ENCODE measurements around the gene ENPP3. TPM values are rescaled to one million over a fixed set of nuclear protein-coding genes. Genes with fewer than 3 reads are reported as not detected.

The ENPP3 gene
- total RNA-seq, 1 donor from 2014 or later = not detected

- TF ChIP-seq CTCF (IDR thresholded peaks at IDR 0.05) = peak; percentile 99
- peak; percentile 98 for DNase-seq (ENCODE audit: extremely low spot score, unreplicated experiment)
- Mint-ChIP-seq H3K27me3 (ENCODE audit: unreplicated experiment) (peaks cover 6% of the 10 kb centered on the region), H3K27ac (ENCODE audit: unreplicated experiment) (peak within 1 kb of the TSS; percentile 95), H3K9me3 (ENCODE audit: unreplicated experiment) (no peaks in the 10 kb centered on the region), H3K4me3 (ENCODE audit: unreplicated experiment) (peak within 1 kb of the TSS; percentile 100), H3K36me3 (ENCODE audit: unreplicated experiment) (peaks cover 11% of the 10 kb centered on the region), H3K4me1 (ENCODE audit: unreplicated experiment) (peaks cover 20% of the 10 kb centered on the region)
Observed at GRCh38 chr6:131627724-131628682, 9.1 kb upstream of the ENPP3 start, which contains the start of gene MED23. Gene MED23, minus strand, starts transcription at chr6:131628242. Its CDS starts 193 bp downstream, at chr6:131628049.

GRCh38 chr6:131628726-131629125, 8.4 kb upstream of the ENPP3 start:
- no peaks in the 10 kb centered on the region for H3K9me3 Mint-ChIP-seq (ENCODE audit: unreplicated experiment)
- no peak for TF ChIP-seq CTCF (IDR thresholded peaks at IDR 0.05)
- peaks cover 11% of the 10 kb centered on the region for H3K27me3 Mint-ChIP-seq (ENCODE audit: unreplicated experiment)
- peaks cover 5% of the 10 kb centered on the region for H3K36me3 Mint-ChIP-seq (ENCODE audit: unreplicated experiment)
- peaks cover 20% of the 10 kb centered on the region for H3K4me1 Mint-ChIP-seq (ENCODE audit: unreplicated experiment)
- no peak for DNase-seq (ENCODE audit: extremely low spot score, unreplicated experiment)
- H3K27ac Mint-ChIP-seq (ENCODE audit: unreplicated experiment) = no peak overlapping the region
- peak overlapping the region; percentile 100 for H3K4me3 Mint-ChIP-seq (ENCODE audit: unreplicated experiment)

- no peak overlapping the region for H3K4me3 Mint-ChIP-seq (ENCODE audit: unreplicated experiment)
- H3K4me1 Mint-ChIP-seq (ENCODE audit: unreplicated experiment) = peaks cover 20% of the 10 kb centered on the region
- H3K36me3 Mint-ChIP-seq (ENCODE audit: unreplicated experiment) = peaks cover 3% of the 10 kb centered on the region
- H3K27me3 Mint-ChIP-seq (ENCODE audit: unreplicated experiment) = peaks cover 11% of the 10 kb centered on the region
- no peak overlapping the region for H3K27ac Mint-ChIP-seq (ENCODE audit: unreplicated experiment)
- no peaks in the 10 kb centered on the region for H3K9me3 Mint-ChIP-seq (ENCODE audit: unreplicated experiment)
- DNase-seq (ENCODE audit: extremely low spot score, unreplicated experiment) = no peak
- TF ChIP-seq CTCF (IDR thresholded peaks at IDR 0.05) = no peak
Observed at GRCh38 chr6:131629651-131630050, 7.5 kb upstream of the ENPP3 start.

GRCh38 chr6:131631625-131632289, 5.3 kb upstream of the ENPP3 start:
- no peak for DNase-seq (ENCODE audit: extremely low spot score, unreplicated experiment)
- peaks cover 13% of the 10 kb centered on the region for H3K27me3 Mint-ChIP-seq (ENCODE audit: unreplicated experiment)
- H3K4me1 Mint-ChIP-seq (ENCODE audit: unreplicated experiment) = peaks cover 23% of the 10 kb centered on the region
- no peak overlapping the region for H3K4me3 Mint-ChIP-seq (ENCODE audit: unreplicated experiment)
- no peak overlapping the region for H3K27ac Mint-ChIP-seq (ENCODE audit: unreplicated experiment)
- no peak for TF ChIP-seq CTCF (IDR thresholded peaks at IDR 0.05)
- no peaks in the 10 kb centered on the region for H3K9me3 Mint-ChIP-seq (ENCODE audit: unreplicated experiment)
- H3K36me3 Mint-ChIP-seq (ENCODE audit: unreplicated experiment) = no peaks in the 10 kb centered on the region

All from osteocyte (in vitro differentiated cells).